Esophagus muscularis mucosa (tissue), 4 donors: Measurements from ENCODE around the gene SMLR1. TPM values are rescaled to one million over a fixed set of nuclear protein-coding genes. Genes with fewer than 3 reads are reported as not detected.
"Not testable (repeated sequence)": the region's sequence is repeated elsewhere in the genome, so short reads cannot be mapped to it uniquely, and the experiment has no call there.

Experiments
- DNase-seq: peaks from one replicate; pipeline ENCODE4 v3.0.0-alpha.2; 2017; ENCODE audit errors: extremely low spot score
- H3K27ac ChIP-seq, 4 donors: fragments of 200-600 bp; sonication (generic); replicated peaks in 1 of 4; 1 replicate in 3 of 4; 2 replicates in 1 of 4; pipeline ENCODE4 v1.5.1; 2016 to 2019; ENCODE audit warnings: mild to moderate bottlenecking in 1 of 4
- H3K27me3 ChIP-seq, 4 donors: fragments of 200-600 bp; sonication (generic); one replicate each; pipeline versions ENCODE4 v1.5.1 to v1.6.0; 2016 to 2019
- H3K36me3 ChIP-seq, 4 donors: fragments of 200-600 bp; sonication (generic); one replicate each; pipeline ENCODE4 v1.5.1; 2016 to 2019
- H3K4me1 ChIP-seq, 4 donors: fragments of 200-600 bp; sonication (generic); one replicate each; pipeline ENCODE4 v1.5.1; 2016 to 2019
- H3K4me3 ChIP-seq, 4 donors: fragments of 200-600 bp; sonication (generic); 1 replicate in 2 of 4; 2 replicates in 2 of 4; pipeline ENCODE4 v1.5.1; 2016 to 2019; ENCODE audit warnings: mild to moderate bottlenecking in 4 of 4, moderate library complexity in 1 of 4
- H3K9me3 ChIP-seq, 4 donors: fragments of 200-600 bp; sonication (generic); 1 replicate in 3 of 4; 2 replicates in 1 of 4; pipeline ENCODE4 v1.5.1; 2016 to 2019
- CTCF ChIP-seq, 3 experiments: fragments of 200-600 bp in 2 of 3; fragments of 450-650 bp in 1 of 3; sonication (generic) in 2 of 3; IDR thresholded peaks; one replicate each; pipeline ENCODE4 v1.5.1; 2017 to 2019; ENCODE audit warnings: antibody characterized with exemption in 3 of 3, mild to moderate bottlenecking in 2 of 3, moderate library complexity in 1 of 3
- EP300 ChIP-seq: sonication (generic); formaldehyde crosslinking; IDR thresholded peaks from one replicate; pipeline ENCODE4 v1.6.1; 2017; ENCODE audit warnings: antibody characterized with exemption
- POLR2A ChIP-seq: fragments of 450-650 bp; IDR thresholded peaks from one replicate; pipeline ENCODE4 v1.6.1; 2017; ENCODE audit warnings: antibody characterized with exemption, moderate library complexity, mild to moderate bottlenecking, low read depth
- POLR2AphosphoS5 ChIP-seq, 2 donors: sonication (generic); formaldehyde crosslinking; IDR thresholded peaks; one replicate each; pipeline ENCODE4 v1.6.1; 2017; ENCODE audit warnings: antibody characterized with exemption in 2 of 2
- WGBS: methylation state at CpG from one replicate; pipeline ENCODE4 v1.1.5; 2018; 5-methylcytosine and 5-hydroxymethylcytosine counted together
- intact Hi-C: fragments of 100-400 bp; cut with DNase I; formaldehyde crosslinking; loops from one replicate; pipeline ENCODE4 v1.15.1; 2023
- total RNA-seq, 4 donors: library from RNA; depleted of rRNA; stranded (reverse); fragments of >200 nt; gene quantifications; one replicate each; pipeline versions ENCODE4 v1.1.0 to v1.2.1, GENCODE V29; 2016

SMLR1 gene
- total RNA-seq, 4 donors from 2014 or later: not detected

DNA sequence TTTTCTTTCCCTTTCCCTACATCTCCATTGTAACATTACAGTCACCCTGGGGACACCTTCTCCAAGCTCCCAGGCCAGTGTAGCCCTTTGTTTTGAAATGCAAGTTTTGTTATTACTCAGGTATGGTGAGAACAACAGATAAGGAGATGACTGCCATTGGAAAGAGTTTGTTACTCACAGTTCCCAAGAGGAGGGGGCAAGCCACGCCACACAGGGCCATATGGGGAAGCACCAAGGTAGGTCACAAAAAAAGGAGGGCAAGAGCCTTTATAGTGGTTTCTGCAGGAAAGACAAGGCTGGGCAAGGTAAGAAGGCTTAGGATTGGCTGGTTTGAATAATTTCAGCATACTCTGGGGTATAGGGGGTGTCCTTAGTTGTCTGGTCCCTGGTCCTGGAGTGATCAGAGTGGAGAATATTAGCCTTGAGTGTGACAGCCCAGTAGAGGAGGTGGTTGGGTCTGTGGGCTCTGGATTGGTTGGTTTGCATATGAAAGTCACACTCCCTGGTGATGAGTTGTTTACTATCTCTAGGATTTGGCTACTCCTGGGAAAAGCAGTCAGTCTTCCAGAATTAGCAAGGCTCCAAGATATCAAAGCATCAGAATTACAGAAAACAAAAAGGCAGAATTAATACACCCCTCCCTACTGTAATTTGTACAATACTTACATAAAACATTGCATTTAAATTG, 33.1 kb upstream of the SMLR1 start:
- intact Hi-C loops: no loop called here
- WGBS: 83% methylated on average over 1 of the region's 1 CpG
- H3K36me3 ChIP-seq: no peaks in the 10 kb centered on the region
- H3K4me1 ChIP-seq: peaks cover 0 to 14% (median 9%) of the 10 kb centered on the region in 4 donors
- no peak for TF ChIP-seq EP300
- no peak for DNase-seq
- no peak overlapping the region for H3K27ac ChIP-seq
- H3K27me3 ChIP-seq: no peaks in the 10 kb centered on the region
- H3K4me3 ChIP-seq: no peak overlapping the region
- no peaks in the 10 kb centered on the region for H3K9me3 ChIP-seq

- Histone ChIP-seq H3K4me1 (peaks cover 0 to 14% (median 9%) of the 10 kb centered on the region in 4 donors), H3K36me3 (no peaks in the 10 kb centered on the region), H3K27ac (no peak overlapping the region), H3K4me3 (no peak overlapping the region), H3K9me3 (no peaks in the 10 kb centered on the region), H3K27me3 (no peaks in the 10 kb centered on the region)
- intact Hi-C loops: no loop called here
- 56% methylated on average over 3 of the region's 3 CpGs for WGBS
- no peak for TF ChIP-seq POLR2A
- TF ChIP-seq POLR2AphosphoS5 (IDR thresholded peaks at IDR 0.05): no peak
- TF ChIP-seq CTCF (IDR thresholded peaks at IDR 0.05): no peak
- no peak for TF ChIP-seq EP300
- no peak for DNase-seq
Measured at GRCh38 chr6:130794738-130795137, 32.5 kb upstream of the SMLR1 start.

DNA sequence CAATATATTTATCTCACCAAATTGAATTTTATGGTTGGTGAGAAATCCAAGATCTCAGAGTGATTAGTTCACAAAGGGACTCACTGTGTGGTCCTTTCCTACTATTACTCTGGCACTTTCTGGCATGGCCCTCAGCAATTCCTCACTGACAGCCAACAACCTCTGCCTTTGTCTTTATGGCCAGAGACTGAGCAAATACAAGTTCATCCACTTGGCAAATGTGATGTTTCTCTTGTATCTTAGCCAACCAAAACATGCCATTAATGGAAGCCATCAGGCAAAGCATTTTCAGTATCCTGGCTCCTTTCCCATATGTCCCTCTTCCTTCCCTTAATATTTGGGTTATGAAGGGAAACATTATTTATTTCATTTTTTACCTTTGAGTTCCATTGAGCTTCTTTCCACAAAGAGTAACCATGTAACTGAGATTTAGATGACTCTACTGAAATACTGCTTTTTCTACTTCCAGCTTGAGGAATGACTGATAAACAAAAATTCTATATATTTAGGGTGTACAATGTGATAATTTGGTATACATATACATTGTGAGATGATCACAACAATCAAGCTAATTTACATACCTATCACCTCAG, 30.8 kb upstream of the SMLR1 start:
- peak in 1 of 2 donors; percentile 13 for TF ChIP-seq POLR2AphosphoS5 (IDR thresholded peaks at IDR 0.05)
- TF ChIP-seq CTCF (IDR thresholded peaks at IDR 0.05): no peak
- no peak for TF ChIP-seq POLR2A
- TF ChIP-seq EP300: no peak
- Histone ChIP-seq H3K4me1 (peaks cover 0 to 14% (median 9%) of the 10 kb centered on the region in 4 donors), H3K9me3 (no peaks in the 10 kb centered on the region), H3K4me3 (no peak overlapping the region), H3K27me3 (no peaks in the 10 kb centered on the region), H3K27ac (no peak overlapping the region), H3K36me3 (no peaks in the 10 kb centered on the region)
- DNase-seq: no peak
- intact Hi-C loops: no loop called here

- intact Hi-C loops: no loop called here
Measured at GRCh38 chr6:130797061-130797460, 30.1 kb upstream of the SMLR1 start.

DNA sequence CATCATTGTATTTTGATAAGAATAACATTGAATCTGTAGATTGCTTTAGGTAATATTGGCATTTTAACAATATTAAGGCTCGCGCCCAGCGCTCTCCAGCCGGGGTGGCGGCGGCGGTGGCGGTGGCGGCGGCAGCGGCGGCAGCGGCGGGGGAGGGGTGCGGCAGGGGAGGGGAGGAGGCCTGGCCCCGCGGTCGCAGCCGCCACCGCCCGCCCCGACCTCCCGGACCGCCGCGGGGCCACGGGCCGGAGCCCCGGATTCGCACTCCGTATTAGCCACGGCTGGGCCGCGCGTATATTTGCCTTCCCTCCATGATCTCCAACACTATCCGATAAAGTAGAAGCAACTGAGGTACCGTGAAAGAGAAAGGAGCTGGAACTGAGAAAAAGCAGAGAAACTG, 25.8 kb upstream of the SMLR1 start:
- H3K36me3 ChIP-seq, H3K4me3 ChIP-seq, H3K9me3 ChIP-seq, DNase-seq, H3K27me3 ChIP-seq, intact Hi-C loops, H3K4me1 ChIP-seq, H3K27ac ChIP-seq: not testable (repeated sequence)
- 93% methylated on average over 33 of the region's 37 CpGs for WGBS

More at GRCh38 chr6:130797061-130797460, 30.1 kb upstream of the SMLR1 start:
- no peaks in the 10 kb centered on the region for H3K9me3 ChIP-seq
- no peak for TF ChIP-seq POLR2A
- TF ChIP-seq POLR2AphosphoS5 (IDR thresholded peaks at IDR 0.05): no peak
- no peak for TF ChIP-seq EP300
- TF ChIP-seq CTCF (IDR thresholded peaks at IDR 0.05): no peak
- DNase-seq: no peak
- no peaks in the 10 kb centered on the region for H3K36me3 ChIP-seq
- no peak overlapping the region for H3K4me3 ChIP-seq
- peaks cover 0 to 14% (median 9%) of the 10 kb centered on the region in 4 donors for H3K4me1 ChIP-seq
- no peaks in the 10 kb centered on the region for H3K27me3 ChIP-seq
- WGBS: 95% methylated on average over 2 of the region's 2 CpGs
- no peak overlapping the region for H3K27ac ChIP-seq
